Stimulated activated CD4-positive, alpha-beta T cell treated with anti-CD3 and anti-CD28 coated beads, Interleukin-12 subunit alpha, Interleukin-12 subunit beta, amount 100 ng/mL, for 48 hours (primary cell): ENCODE measurements around the gene MAP3K4.
"Not testable (repeated sequence)": the region's sequence is repeated elsewhere in the genome, so short reads cannot be mapped to it uniquely, and the experiment has no call there.

Experiments used
- DNase-seq, 3 donors: peaks; one replicate each; pipeline ENCODE4 v3.0.0-alpha.2; 2020; ENCODE audit warnings: low read depth in 2 of 3, low spot score in 1 of 3

The MAP3K4 gene

GRCh38 chr6:161116554-161116953 lies 125.0 kb downstream of the MAP3K4 start:
- DNase-seq: no peak

GRCh38 chr6:161117308-161117707 lies 125.7 kb downstream of the MAP3K4 start:
- DNase-seq: no peak

GRCh38 chr6:161117942-161118341 lies 126.4 kb downstream of the MAP3K4 start:
- no peak for DNase-seq

DNA sequence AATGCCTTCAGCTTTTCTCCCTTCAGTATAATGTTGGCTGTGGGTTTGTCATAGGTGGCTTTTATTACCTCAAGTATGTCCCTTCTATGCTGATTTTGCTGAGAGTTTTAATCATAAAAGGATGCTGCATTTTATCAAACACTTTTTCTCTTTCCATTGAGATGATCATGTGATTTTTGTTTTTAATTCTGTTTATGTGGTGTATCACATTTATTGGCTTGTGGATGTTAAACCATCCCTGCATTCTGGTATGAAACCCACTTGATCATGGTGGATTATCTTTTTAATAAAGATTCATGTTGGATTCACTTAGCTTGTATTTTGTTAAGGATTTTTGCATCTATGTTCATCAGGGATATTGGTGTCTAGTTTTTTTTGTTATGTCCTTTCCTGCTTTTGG lies 131.8 kb downstream of the MAP3K4 start:
- not testable (repeated sequence) for DNase-seq

DNA sequence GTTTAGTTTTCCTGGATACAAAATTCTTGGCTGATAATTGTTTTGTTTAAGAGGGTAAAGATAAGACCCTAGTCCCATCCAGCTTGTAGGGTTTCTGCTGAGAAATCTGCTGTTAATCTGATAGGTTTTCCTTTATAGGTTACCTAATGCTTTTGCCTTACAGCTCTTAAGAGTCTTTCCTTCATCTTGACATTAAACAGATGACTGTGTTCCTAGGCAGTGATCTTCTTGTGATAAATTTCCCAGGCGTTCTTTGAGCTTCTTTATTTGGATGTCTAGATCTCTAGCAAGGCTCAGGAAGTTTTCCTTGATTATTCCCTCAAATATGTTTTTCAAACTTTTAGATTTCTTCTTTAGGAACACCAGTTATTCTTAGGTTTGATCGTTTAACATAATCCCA lies 134.0 kb downstream of the MAP3K4 start:
- no peak for DNase-seq

GRCh38 chr6:161127071-161127740 lies 135.6 kb downstream of the MAP3K4 start:
- DNase-seq: no peak

- DNase-seq: no peak
Measured at GRCh38 chr6:161128230-161128629, 136.7 kb downstream of the MAP3K4 start.

DNA sequence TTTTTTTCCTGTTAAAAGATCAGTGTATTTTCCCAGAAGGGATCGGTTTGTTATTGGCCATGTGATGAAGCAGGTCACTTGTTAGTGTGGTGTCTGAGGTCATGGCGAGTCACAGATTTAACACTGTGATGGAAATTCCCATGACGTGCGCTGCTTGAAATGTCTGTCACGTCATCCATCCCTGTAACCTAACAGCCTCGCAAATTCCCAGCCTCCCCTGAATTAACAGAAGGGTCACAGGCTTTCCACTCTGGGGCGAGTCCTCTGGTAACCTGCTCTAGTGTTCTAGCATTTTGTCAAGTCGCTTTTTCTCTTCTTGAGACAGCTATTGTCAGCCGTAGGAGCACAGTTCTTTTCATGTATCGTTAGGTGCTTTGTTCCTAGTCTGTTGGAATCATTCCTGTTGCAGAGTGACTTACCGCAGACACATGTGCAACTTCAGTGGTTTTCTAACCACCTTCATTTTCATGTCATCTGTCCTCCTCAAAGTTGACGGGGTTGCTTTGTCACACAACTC lies 137.2 kb downstream of the MAP3K4 start:
- DNase-seq: peak; percentile 12 to 42 (median 29)

DNA sequence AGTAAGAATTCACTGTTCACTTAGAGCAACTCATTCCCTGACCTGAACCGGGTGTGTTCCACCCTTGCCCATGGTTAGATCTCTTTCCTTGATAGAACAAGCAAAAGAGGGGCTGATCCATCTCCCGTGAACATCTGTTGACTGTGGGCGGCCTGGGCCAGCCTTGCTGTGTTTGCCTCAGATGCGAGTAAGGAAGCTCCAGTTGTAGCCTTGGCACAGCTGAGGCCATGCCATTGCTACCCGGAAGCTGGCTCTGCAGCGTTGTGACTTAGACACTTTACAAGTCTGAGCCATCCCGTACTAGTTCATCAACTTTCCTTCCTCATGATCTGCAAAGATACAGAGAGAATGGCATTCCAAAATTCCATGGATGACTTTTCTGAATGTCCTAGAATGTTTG lies 139.0 kb downstream of the MAP3K4 start:
- DNase-seq: no peak

DNA sequence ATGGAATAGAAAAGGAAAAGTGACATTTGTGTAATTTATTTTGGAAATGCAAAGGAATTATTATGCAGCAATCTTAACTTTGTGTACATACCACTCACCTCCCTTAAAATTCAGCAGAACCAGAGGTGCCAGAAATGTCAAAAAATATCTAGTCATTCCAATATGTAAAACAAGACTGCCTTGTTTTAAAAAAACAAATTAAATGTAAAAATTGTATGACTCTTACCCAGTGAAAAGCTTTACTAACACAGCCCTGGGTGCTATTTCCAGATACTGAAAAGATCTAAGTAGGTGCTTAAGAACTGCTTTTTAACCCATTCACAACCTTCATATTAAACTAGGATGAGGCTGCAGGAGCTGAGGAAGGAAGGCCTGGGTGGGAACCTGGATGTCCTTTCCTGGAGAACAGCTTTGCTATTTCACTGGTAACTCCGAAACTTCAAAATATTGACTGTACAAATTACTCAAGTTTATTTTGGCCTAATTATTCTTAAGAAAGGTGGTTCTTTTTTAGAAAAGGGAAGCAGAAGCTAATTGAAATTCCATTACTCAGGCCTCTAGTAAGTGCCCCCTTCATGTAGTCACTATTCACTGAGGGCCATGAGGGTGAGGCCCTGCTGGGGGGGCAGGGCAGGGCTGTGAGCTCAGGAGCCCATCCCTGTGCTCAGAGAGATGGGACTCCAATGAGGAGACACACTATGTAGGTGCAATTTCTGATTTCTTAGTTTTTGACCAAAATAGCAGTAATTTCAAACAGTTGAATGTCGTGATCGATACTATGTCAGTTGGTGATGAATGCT lies 139.6 kb downstream of the MAP3K4 start:
- no peak for DNase-seq

DNA sequence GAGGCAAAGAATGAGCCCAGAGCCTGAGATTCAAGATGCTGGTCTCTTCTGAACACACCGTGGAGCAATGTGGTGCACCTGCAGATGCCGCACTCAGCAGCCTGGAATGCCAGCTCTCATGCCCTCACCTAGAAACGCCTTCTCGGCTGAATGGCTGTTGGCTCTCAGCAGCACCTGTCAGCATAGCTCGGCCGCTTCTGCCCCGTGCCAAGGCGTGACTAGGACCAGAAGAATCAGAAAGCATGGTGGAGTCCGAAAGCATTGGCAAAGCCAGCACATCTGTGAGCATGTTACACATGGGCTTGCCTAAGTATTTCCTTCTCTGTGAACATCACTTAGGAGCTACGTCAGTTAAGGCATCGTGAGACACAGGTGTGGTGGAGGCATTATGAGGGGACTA lies 140.8 kb downstream of the MAP3K4 start:
- no peak for DNase-seq

DNA sequence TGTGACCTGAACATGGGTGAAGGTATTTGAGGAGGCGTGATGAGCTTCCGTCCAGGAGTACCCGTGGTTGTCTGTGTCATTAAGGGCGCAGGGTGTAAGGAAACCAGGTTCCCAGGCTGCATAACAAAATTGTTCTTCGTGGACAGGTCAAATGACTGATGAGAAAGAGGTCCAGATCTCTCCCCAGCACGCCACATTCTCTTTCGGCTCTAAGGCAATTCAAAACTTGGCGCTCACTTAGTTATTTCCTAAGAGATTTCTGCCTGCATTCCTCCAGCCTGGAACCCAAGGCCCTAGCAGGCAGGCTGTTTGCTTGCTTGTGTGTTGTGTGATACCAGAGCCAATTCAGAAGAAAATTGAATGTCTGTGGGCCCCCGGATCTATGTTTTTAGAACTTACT lies 142.4 kb downstream of the MAP3K4 start:
- no peak for DNase-seq

DNA sequence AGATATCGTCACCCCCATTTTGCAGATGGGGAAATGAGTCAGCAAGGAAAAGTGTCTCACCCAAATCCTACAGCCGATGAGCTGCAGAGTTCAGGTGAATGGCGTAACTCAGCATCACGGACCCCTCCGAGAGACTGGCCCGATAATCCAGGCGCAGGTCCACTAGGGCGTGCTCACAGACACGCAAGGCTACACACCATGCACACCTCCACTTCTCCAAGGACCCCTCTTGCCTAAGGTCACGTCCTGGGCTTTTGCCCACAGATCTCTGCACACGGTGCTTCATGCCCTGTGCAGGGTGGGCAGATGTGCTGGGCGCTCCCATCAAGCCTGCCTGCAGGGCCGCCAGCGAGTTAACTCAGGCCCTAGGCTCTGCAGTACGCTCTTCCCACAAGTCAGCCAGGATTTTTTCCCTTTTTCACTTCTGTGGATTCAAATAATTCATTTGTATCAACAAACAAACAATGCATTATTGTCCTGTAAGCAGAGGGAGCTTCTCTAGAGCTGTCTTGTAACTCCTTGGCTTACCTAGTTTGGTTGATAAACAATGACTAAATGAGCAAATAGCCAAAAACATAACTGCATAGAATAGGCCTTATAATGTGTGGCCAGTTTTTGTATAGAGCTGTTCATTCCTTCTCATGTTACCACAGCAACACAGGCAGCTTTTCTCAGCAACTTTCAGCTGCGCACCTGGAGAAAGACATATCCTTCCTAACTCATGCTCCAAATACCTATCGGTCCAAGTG lies 143.2 kb downstream of the MAP3K4 start:
- DNase-seq: no peak

DNA sequence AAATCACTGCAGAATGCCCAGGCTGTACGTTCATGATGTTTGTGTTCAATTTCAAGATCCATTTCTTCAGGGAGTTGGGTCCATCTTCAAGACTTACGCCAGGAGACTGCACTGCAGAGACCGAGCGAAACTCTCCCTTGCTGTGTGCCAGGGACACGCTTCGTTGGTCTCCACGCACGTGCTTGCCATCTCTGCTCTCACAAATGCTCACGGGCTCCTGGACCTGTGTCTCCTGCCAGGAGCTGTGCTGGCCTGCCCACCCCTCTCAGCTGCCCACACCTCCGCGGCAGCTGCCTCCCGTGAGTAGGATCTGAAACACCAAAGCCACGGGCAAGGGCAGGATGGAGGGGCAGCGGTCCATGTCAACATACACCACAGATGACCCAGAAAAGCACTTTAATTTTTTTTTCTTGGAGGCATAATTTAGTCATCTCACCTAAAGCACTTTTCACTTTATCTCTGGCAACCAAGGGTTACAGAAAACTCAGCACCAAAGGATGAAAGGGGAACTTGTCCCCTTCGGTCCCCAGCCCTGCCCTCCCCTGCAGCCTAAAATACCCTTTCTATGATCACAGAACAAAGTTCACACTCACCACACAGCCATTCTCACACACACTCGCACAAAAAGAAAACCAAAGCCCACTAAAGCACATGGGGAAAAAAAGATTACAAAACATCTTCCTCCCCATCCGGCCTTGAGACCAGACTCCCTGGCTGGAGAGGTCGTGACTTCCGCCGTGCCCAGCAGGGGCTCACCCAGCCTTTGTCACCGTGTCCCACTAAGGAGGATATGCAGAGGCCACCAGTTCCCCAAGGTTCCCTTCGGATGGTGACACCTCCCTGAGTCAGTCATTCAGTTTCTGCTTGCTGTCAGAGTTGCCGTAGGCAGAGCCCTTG lies 144.4 kb downstream of the MAP3K4 start:
- DNase-seq: no peak

DNA sequence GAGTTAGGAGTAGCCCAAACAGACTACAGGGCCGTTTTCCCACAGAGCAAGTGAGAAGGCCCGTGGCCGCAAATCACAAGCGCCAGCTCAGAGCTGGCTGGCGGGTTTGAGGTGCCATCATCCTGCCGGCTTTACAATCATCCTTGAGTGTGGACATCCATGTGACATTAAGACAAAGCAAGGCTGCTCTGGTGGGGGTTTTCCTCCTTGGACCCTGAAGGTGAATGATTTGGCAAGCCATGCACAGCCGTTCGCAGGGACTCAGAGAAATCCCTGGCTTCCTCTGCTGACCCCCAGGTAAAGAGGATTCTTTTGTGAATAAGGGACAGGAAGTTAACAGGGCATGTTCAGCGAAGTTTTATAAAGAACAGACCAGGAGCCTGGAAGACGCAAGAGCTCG lies 145.1 kb downstream of the MAP3K4 start:
- no peak for DNase-seq

GRCh38 chr6:161137320-161137719 lies 145.8 kb downstream of the MAP3K4 start:
- no peak for DNase-seq

- DNase-seq: no peak
Measured at GRCh38 chr6:161137839-161138542, 146.4 kb downstream of the MAP3K4 start.

DNA sequence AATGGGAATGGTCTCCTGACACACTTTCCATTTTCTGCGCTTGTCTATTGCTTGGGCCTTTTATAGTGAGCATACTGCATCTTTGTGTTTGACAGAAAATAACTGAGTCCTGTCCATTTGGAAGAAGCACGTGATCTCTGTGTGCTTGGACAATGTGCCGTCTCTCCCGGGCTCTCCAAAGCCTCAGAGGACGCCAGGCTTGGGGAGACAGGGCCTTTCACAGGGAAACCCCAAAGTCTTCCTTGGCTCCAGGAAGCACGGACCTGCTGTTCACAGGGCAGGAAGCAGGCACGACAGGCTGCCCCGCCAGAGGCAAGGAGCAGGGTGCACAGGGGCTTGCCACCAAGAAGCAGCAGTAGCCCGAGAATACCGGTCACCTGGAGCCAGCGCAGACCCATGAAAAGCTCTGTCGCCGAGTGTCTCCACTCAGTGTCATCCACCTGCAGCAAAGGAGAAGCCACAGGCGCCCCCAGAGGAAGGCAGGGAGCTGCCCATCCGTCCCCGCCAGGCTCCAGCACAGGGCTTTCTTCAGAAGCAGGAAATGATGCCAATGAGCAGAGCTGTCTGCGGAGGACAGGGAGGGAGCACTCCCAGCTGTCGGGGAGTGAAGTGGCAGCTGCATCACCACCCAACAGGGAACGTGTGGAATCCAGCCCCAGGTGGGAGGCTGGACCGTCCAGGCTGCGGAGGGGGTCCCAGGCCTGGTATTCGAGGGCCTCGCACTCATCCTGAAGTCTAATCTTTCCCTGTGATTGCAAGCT lies 147.2 kb downstream of the MAP3K4 start:
- no peak for DNase-seq

GRCh38 chr6:161139304-161139765 lies 147.8 kb downstream of the MAP3K4 start:
- DNase-seq: no peak
